Superior temporal gyrus (tissue), 1 donor: ENCODE data around the gene GNB1L.

Source experiments
- DNase-seq: peaks from one replicate; pipeline ENCODE4 v3.0.0-alpha.2; 2016; ENCODE audit errors: extremely low spot score

GNB1L gene

DNA sequence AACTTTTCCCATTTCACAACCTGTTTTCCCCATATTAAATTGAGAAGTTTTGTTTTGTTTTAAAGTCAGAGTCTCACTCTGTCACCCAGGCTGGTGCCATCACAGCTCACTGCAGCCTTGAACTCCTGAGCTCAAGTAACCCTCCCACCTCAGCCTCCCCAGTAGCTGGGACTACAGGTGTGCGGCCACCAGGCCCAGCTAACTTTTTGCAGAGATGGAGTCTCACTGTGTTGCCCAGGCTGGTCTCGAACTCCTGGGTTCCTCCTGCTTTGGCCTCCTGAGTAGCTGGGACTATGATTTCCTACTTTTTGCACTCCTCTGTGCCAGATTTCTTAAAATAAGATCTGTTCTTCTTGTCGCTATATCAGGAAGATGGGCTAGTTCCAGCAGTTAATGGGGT is 44.9 kb downstream of the GNB1L start:
- DNase-seq = no peak

DNA sequence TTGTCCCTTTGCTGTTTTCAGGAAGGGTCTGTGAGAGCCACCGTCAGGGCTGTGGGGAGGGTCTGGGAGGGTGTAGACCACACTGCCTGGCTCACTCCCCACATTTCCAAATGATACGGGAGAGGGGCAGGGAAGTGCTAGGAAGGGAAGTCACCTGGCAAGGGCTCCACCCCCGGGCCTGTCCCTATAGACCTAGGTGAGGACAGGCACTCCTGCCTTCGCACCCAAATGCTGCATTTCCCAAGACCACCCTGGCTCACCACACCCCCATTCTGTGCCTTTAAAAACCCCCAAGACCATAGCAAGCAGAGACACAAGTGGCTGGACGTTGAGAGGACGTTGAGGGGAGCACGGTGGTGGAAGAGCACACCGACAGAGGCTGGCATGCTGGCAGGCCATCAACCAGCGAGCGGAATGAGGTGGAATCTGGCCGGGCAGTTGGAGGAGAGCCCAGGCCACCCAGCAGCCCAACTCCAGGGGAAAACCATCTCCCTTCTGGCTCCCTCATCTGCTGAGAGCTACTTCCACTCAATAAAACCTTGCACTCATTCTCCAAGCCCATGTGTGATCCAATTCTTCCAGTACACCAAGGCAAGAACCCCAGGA is 45.7 kb downstream of the GNB1L start:
- no peak for DNase-seq

DNA sequence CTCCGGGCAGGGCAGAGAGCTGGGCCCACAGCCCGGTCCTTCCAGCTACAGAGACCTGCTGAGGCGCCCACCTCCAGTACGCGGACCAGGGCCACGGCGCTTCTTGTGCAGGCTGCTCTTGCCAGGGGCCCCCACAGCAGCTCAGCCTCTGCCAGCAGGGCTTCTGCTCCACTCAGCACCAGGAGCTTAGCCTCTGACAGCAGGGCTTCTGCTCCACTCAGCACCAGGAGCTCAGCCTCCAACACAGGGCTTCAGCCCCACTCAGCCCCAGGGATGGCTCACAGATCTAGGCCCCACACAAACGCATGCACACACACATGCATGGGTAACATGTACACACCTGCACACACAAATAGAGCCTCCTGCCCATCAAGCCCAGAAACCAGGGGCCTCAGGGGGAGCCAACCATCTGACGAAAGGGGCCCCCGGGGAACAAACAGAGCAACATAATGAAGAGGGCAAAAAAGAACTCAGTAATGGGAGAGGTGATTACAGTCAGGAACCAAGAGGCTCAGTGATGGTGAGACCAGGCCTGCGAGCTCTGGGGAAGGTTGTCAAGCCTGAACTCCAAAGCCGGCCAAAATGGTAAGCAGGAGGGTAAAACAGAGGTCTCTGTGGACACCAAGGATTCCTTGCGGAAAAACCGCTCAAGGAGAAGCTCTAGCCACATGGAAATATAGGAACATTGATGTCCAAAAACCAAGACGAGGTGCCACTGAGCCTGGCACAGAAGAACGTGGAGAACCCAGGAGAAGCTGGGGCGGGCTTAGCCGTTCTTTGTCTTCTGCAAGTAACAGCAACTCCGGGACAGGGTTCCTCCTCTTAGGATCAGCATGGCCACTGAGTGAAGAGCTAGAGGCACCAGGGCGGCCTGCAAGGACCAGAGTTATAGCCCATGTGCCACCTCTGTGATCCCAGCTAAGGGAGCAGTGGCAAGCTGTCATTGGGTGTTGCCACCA is 46.5 kb downstream of the GNB1L start:
- no peak for DNase-seq

DNA sequence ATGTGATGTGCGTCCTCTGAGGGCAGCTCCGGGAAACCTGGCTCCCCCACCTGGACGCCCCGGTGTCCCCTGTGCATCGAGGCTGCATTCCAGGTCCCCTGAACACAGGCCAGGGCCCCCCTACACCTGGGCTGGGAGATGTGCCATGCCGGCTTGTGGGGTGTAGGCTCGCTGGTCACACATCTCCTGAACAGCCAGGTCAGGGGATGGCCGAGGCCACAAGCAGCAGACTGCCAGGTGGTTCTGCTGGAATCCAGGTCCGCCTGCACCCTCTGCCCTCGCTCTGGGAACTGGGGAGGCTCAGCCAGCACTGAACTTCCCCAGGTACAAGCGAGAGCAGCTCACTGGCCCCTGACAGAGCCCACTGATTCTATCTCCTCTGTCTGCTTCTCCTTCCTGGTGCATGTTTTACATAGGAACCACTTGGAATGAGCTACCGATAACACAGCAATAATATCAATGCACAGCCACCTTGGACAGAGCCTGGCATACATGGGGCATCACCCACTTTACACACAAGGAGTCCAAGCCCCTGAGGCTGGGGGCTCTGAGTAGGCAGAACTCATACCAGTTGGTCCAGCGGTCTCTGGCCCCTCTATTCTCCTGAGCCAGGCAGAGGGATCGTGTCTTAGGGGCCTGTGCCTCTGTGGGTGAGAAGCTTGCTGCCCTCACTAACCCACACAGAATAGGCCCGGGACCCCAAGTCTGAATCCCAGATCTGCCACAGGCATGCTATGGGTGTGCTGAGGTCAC is 47.3 kb downstream of the GNB1L start:
- DNase-seq = no peak

DNA sequence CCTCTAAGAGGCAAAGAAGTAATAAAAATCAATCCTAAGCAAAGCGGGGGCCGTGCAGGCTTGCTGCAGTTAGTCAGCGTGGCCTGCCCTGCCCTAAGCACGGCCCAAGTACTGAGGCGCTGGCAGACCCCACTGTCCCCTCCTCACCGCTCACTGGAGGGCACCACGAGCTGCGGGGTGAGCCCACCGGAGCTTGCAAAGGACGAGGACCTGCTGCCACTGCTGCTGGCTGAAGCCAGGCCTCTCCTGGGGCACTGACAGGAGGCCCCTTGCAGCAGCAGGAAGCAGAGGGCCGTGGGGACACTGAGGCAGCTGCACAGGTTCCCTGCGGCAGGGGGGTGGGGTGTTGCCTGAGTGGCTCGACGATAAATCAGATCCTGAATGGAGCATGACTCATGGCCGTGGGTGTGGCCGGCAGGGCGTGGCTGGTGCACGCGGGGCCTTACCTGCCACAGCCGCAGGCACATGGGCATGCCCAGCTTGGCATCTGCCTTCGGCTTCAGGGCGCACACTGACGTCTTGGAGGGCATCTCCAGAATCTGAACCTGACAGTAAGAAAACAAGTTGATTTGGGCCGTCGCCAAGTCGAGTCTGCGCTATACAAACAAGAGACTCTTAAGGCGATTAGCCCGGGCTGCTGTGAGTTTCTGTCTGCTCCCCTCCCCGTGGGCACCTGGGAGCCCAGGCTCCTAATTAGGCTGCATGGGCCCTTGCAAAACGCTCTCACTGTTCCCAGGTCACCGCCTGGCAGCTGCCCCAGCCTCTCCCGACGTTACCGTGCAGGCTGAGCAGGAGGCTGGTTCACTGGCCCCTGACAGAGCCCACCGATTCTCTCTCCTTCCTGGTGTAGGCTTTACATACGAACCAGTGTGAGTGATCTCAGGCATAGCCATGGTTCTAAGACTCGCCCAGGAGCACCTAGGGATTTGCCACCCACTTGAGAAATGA is 48.2 kb downstream of the GNB1L start:
- no peak for DNase-seq

DNA sequence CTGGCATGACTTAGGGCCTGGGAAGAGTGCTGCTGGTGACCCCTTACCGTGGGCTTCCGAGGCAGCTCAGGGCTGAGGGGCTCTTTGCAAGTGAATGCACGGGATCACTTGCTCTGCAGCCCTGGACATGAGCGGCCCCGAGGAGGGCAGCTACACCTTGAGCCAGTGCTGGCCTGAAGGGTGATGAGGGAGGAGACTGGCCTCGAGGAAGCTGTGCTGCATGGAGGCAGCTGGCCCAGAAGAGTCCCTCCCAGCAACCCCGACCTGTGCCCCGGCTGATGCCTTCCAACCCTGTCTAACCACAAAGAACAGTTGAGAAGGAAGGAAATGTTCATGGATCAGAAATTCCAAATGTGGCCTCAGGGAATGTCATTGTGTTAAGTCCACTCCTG is 48.9 kb downstream of the GNB1L start:
- DNase-seq = no peak

DNA sequence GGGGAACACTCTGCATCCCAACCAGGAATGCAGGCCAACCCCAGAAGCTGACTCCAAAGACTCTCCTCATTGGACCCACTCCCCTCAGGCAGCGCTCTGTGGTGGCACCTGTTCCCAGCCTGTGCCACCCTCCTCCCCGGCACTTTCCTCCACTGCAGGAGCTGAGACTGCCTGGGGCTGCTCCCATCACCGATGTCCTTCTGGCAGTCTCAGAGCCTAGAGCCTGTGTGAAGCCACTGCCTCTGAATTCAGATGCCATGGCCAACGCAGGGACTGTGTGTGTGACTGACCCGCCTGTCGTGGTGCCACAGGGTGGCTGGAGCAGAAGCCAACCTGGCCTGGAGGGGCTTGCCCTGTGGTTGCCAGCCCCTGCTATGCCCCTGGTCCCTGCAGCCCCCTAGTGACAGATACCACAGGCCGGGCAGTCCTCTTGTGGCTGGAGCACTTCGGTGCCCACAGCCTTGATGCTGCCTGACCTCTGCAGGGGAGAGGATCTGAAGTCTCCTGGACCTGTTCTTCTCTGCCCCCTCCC is 50.9 kb downstream of the GNB1L start:
- no peak for DNase-seq

DNA sequence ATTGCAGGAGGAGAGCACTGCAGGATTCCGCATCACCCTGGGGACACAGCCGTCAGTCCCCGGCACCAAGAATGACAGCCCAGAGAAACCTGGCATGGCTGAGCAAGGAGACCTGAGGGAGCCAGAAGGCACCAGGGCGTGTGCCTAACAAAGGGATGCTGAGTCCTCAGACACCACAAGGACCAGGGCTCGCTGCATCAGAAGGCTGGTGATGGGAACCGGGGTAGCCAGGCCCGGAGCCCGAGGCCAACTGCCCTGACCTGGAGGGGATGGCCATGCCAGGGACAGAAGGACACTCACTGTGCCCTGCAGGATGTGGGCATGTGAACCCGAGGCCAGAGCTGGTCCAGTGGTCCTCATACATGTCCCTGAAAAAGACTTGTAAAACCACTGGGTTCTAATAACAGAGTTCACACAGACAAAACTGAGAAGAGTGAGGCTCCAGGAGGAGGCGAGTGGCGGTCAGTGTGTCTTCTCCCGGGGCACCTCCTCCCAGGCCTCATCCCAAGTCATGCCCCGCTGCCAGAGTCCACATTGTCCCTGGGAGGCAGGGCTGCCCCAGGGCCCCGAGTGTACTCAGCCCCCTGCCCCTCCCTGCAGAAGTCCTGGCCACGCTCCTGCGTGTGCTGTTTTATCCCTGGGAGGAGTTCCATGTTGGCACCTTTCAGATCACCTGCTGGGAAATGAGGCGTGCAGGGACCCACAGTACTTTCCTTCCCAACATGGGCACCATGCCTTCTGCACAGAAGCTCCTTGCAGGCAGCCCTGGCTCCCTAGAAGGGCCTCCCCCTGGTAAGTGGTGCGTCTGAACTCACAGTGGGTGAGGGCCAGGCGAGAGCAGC is 51.6 kb downstream of the GNB1L start:
- DNase-seq = no peak

DNA sequence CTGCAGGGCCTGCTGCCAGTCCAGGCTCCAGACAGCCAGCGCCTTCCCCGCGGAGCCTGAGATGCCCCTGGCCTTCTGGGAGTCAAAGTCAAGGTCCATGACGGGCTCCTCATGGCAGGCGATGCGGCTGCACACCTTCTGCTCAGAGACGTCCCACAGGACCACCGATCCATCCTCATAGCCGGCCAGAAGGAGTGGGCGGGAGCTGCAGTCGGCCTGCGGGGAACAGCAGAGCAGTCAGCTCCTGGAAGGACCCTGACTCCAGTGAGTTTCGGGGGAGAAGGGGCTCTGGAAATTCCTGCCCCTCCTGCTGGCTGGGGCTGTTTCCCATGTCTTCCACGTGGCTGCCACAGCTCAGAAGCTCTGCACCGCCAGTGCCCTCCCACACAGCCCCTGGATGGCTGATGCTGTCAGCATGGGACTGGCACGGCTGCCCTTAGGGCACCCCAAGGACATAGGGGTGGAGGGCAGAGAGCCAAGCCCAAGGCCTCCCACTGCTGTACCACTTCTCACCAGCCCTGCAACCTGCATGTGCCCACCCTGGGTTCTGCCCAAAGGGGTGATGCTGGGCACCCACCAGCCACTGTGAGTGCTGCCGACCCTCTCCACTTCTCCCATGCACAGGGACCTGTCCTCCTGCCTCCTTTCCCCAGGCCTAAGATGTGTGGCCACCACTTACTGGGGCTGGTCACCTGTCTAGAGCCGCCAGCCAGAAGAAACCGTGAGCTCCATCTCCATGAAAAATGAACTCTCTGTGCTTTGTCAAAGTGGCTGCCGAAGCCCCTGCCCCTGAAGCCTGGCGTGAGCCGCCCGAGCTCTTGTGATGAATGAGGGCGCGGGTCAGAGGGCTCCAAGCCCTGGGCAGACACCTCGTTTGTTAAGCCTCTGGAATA is 52.4 kb downstream of the GNB1L start:
- DNase-seq = no peak

DNA sequence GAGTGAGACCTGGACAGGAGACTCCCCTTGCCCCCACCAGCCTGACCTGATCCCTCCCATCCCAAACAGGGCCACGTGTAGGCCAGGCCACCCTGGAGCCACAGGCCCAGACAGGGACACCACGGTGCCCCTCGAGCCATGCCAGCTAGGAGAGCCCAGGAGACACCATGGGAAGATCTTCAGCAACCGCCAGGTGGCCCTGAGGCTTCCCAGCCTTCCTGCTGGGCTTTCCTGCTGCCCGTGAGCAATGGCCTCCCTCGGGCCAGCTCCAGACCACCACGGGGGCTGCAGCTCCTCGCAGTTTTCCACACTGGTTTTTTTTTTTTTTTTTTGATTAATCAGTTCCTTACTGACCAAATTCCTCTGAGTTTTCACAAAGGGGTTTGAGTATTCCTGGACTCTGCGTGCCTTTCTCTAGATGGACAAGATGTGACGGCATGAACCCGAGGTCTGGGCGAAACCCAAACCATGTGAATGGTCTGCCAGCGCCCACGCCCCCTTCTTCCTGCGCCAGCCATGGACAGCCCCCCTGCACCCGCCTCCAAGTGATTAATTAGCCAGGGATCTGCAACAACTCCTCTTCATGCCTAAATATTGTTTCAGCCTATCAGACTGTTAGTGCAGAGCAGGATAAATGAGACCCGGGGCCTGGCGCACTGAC is 53.2 kb downstream of the GNB1L start:
- no peak for DNase-seq

DNA sequence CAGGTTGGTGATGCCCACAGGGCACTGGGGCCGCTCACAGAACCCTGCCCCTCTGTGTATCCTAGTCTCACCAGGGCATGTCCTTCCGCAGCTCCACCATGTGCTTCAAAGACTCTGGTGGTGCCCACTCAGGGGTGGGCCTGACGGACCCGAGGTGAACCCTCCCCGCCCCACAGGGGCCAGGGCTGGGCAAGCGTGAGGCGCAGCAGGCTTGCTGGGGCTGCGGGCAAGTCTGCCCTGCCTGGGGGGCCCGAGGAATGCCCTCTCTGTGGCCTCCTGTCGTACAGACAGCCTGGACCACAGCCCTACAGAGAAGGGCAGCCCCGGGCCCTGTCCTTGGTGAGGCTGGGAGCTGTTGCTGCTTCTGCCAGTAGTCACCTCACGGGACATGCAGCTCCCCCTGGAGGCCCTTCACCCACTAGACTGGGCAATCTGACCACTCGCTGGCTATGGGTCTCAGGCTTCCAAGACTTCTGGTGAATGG is 53.9 kb downstream of the GNB1L start:
- no peak for DNase-seq

DNA sequence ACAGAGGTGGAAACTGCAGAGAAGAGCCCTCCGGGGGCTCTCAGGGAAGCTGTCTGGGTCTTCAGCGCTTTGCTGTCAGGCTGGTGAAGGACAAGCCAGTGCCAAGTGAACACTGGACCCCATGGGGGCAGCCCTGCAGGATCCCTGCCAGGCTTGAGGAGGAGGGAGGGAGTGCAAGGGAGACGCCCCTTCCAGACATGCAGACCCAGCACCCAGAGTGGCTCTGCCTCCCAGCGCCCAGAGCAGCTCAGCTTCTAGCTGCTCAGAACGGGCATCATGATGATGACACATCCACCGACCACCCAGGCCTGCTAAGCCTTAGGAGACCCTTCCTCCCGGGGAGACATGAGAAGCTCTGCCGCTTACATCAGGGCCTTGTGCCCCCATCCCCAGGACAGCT is 54.4 kb downstream of the GNB1L start:
- DNase-seq = no peak

DNA sequence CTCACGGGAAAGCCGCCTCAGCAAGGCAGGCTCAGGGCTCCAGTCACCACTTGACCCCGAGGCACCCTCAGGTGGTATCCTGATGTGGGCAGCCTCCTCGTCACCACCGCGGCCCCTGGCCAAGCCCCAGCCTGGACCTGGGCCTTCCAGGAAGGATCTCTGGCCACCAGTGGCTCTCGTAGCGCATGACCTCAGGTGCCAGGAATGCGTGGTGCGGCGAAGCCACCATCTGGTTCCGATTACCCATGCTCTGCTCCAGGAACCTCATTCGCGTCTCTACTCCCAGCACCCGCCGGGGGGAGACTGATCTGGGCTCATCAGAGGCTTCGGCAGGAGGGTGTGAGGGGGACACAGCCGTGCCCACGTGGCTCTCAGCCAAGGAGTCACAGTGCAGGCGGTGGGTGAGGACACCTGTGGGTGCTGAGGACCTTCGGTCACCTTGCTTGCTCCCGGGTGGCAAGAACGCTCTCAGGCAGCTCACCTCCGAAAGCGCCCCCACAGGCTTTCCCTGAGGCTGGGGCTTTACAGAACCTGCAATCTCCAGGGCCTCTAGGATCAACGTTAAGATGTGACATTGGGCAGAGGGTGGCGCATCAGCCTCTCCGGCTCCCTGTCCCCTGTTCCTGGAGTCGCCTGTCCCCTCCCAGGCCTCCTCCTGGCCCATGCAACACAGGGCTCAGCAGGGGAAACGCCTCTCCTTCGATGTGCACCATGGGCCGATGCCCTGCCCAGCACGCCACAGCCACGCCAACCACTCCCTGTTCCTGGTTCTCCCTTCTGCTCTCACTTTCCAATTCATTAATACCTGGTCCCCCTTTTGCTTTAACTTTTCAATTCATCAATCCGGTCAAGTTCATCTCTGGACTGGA is 55.1 kb downstream of the GNB1L start:
- DNase-seq = no peak

DNA sequence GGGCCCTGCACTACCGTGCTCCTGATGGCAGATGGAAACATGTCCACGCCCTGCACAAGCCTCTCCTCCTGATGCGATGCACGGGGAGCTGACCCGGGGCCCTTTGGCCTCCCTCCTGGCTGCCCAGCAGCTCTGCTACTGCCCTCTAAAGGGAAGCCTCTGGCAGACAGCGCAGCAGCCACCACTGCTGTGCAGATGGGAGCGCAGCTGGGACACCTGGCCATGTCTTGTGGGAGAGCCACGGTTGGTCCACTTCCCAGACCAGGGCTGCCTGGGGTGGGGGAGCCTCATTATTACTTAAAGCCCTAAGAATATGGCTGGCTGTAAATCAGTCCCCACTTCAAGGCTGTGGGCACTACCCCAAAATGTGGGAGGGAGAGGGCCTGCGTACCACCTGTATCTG is 55.8 kb downstream of the GNB1L start:
- no peak for DNase-seq

DNA sequence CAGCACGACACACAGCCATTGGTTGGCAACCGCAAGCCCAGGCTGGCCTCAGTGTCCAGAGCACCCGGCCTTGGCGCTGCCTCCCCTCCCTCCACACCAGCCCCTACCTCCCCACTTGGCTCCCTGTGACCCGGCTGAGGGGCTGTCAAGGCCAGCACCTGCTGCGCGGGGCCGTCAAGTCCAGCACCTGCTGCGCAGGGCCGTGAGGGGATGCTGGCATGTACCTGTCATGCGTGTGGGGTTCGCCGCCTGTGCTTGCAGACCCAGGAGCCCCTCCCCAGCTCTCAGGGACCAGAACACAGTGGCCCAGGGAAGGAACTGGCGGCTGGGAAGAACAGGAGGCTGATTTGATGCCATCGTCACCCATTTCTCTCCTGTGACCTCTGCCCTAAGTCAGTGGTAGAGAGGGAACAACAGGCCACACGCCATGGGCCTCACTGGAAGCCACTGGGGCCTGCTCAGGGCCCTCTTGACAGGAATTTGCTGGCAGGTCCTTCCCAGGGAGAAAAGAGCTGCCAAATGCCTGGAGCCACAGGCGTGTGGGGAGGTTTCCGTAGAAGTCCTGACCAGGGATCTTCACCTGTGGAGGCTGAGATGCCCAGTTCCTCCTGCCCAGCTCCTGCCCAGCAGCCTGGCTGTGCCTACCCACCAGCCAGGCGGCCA is 56.5 kb downstream of the GNB1L start:
- no peak for DNase-seq

DNA sequence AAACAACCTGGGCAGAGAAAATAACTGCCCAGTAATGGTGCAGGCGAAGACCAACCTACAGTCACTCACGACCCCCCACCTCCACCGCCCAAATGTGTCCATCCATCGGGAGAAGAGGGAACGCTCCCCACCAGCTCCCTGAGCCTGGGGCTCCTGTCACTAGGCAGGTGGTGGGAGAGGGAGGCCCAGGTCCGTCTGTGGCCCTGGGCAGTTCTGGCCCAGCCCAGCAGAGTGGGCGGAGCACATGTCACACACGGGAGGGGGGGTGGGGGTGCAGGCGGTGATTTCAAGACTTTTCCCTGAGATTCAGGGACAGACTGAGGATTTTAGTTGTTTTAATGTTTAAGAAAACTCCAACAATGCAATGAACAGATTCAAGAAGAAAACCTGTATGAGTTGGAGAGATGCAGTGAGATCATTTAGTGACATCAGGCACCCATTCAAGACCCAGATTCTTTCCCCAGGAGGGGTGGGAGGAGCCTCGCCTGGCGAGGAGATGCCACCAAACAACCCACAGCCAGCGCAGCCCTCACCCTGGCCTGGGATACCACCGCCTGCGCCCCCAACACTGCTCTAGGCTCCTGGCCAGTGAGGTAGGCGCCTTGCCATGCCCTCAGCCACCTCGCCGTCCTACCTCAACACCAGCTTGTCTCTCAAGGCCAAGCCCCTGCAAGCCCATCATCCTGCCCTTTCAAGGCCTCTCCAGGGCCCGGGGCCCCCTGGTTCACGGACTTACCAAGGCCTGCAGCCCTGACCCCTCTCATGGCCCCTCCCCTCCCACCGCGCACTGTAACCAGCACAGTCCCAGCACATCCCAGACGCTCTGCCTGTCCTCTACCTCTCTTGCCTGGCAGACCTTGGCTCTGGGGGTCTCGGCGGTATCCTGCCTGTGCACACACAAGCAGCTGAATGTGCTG is 57.3 kb downstream of the GNB1L start:
- no peak for DNase-seq
